GM12872 (cell line): ENCODE results near the gene GJB1.

Experiments
- TF ChIP-seq, protein P1 (sequence below): IDR thresholded peaks from 3 replicates; pipeline ENCODE4 v1.5.1; 2011; ENCODE audit warnings: low read depth, mild to moderate bottlenecking, low read length, moderate library complexity; ENCODE audit not compliant: insufficient read depth

GJB1 gene

DNA sequence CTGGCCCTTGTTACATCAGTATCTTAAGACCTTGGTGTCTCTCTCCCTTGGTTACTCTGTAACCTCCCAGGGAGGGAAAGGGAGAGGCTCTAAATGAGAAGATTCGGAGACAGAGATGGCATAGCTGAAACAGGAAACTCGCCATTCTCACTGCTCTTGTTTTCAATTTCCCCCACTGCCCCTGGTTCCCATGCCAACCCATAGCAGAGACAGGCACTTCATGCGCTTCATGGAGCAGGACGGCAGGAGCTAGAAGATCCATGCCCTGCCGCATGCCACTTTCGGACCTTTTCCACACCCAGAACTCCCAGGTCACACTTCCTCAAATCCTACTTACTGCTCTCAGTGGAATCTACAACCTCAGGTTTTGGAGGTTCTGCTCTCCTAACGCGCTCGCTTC, 27.8 kb downstream of the GJB1 start:
- TF ChIP-seq, protein P1, sequence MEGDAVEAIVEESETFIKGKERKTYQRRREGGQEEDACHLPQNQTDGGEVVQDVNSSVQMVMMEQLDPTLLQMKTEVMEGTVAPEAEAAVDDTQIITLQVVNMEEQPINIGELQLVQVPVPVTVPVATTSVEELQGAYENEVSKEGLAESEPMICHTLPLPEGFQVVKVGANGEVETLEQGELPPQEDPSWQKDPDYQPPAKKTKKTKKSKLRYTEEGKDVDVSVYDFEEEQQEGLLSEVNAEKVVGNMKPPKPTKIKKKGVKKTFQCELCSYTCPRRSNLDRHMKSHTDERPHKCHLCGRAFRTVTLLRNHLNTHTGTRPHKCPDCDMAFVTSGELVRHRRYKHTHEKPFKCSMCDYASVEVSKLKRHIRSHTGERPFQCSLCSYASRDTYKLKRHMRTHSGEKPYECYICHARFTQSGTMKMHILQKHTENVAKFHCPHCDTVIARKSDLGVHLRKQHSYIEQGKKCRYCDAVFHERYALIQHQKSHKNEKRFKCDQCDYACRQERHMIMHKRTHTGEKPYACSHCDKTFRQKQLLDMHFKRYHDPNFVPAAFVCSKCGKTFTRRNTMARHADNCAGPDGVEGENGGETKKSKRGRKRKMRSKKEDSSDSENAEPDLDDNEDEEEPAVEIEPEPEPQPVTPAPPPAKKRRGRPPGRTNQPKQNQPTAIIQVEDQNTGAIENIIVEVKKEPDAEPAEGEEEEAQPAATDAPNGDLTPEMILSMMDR: no peak

DNA sequence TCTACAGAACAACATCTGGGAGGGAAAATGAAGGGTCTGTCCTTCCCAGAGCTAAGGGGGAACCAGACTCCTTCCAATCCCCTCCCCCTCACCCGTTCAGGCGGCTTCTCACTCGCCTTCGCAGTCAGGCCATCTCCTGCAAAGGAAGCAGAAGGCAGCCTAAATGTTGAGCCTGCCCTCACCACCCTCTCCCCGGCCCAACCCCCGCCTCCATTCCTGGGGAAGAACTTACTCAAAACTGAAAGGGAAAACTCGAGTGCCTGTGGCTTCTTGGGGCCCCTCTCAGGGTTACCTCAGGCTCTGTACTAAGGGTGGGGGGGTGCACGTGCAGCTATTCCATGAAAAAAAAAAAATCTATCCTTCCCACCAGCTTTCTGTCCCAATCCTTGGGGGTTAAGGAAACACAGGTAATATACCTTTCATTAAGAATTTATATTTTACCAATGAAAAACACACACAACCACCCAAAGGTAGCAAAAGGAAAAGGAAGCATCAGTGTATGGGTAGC, 28.5 kb downstream of the GJB1 start:
- TF ChIP-seq, protein P1: no peak

DNA sequence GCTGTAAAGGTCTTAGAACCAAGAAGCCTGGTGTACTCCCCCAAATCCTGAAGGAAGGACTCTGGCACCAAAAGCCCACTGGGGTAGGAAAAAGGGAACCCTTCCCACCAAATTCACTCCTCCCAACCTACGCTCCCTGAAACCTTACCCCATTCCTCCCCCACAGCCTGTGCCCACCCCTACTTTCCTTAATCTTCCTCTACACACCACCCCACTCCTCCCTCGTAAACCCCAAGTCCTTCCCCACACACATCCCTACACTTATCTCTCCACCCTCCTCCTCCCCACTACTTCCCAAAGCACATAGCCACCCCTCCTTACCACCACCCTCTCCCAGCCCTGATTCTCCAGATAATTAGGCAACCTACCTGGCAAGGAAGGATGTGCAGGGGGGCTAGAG, 29.2 kb downstream of the GJB1 start:
- TF ChIP-seq, protein P1: no peak

DNA sequence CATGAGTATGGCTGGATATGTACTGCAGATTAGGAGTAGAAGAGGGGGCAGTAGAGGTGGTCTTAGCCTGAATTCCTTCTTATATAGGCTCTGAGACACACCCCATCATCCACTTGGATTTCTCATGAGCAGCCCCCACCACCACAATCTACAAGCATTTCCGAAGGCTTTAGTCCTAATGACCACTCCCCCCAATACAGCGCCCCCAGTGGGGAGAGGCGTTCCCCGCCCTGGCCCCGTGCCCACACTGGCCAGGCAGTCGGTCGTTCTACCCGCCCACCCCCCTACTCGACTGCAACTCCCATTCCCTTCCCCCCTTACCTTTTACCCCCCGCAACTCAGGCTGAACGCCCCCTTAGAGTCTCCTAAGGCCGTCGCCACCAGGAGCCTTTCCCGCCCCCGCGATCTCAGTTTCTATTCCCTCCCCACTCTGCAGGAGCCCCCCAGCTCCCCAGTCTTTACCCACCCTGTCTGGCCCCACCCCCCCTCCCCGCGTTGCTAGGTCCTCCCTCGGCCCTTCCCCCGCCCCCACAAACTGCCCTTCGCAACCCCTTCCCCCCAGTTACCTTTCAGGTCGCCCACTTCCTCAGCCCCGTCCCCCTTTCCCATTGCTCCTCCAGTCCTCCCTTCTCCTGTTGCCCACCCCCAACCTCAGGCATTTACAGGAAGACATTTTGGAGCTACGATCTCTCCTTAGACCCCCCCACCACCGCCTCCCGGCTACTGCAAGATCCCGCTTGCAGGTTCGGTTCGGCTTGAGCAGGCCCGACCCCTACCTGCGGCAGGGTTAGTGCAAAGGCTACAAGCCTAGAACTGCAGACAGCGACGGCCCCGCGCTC, 30.4 kb downstream of the GJB1 start:
- TF ChIP-seq, protein P1: peak; percentile 65

DNA sequence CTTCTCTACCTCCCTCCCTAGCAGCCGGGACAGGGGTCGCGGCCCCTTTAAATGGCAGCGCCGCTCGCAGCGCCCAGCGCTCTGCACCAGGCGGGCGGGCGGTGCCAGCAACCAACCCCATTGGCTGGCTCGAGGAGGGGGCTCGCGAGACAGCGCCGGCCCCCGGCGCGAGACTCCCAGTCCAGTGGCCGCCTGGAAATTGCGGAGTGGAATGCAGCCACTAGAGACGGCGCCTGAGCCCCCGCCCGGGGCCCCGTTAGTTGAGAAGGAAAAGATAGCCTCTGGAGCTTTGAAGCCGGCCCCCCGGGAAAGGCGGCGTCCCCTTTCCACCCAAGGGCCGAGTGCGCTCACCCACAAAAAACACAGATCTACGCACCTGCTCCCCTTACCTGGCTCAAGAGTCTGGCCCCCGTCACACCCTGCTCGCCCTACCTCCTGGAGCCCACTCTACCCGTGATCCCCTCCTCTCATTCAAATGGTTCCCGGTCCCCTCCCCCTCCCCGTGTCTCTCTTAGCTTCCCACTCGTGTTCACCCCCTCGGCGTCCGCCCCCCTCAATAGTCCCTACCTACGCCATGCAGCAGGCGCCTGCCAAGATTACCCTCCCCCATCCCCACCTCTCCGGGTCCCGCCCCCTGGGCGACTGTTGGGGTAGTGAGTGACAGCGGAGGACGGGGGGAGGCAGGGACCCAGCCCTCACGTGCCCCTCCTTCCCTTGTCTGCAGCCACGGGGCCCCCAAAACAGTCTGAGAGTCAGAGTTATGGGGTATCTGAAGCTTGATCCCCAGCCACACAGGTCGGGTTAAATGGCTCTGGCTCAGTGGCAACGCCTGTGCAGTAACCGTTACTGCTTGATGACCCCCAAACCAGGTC, 31.3 kb downstream of the GJB1 start, which contains the start of gene ZMYM3:
ZMYM3 (minus strand) TSS at position 49 of the 872 bp plus-strand sequence. CDS start 885 bp downstream, outside the sequence.
- TF ChIP-seq, protein P1: no peak

DNA sequence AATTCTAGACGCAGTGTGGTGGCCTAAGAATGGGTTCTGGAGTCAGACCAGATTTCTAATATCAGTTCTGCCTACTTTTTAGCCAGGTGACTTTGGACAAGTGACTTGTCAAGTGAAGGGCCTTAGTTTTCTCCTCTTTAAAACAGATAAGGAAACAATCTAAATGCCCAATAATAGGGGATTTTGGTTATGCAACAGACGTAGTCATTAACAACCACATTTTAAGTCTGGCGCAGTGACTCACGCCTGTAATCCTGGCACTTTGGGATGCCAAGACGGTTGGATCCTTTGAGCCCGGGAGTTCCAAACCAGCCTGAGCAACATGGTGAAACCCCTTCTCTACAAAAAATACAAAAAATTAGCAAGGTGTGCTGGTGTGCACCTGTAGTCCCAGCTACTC, 33.0 kb downstream of the GJB1 start:
- TF ChIP-seq, protein P1: no peak

DNA sequence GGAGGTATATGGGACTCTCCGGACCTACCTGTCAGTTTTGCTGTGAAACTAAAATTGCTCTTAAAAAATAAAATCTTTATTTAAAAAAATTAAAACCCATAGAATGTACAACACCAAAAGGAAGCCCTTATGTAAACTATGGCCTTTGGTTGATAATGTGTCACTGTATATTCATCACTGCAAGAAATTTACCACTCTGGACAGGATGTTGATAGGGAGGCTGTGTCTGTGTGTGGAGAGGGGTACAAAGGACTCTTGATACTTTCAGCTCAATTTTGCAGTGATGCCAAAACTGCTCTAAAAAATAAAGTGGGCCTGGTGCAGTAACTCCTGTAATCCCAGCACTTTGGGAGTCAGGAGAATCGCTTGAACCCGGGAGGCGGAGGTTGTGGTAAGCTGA, 33.8 kb downstream of the GJB1 start:
- TF ChIP-seq, protein P1: no peak
